SW480 (cell line): ENCODE measurements around the gene DEPDC5.
"Not testable (repeated sequence)": the region's sequence is repeated elsewhere in the genome, so short reads cannot be mapped to it uniquely, and the experiment has no call there.

ENCODE experiments used
- DNase-seq: peaks from one replicate; pipeline ENCODE4 v3.0.0-alpha.2; 2016; ENCODE audit warnings: low spot score

DEPDC5 gene

DNA sequence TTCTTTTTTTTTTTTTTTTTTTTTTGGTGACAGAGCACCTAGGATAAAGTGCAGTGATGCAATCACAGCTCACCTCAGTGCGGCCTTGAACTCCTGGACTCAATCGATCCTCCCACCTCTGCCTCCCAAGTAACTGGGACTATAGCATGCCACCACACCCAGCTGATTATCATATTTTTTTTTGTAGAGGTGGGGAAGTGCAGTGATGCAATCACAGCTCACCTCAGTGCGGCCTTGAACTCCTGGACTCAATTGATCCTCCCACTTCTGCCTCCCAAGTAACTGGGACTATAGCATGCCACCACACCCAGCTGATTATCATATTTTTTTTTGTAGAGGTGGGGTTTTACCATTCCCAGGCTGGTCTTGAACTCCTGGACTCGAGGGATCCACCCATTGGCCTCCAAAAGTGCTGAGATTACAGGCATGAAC is 61.6 kb downstream of the DEPDC5 start:
- DNase-seq = not testable (repeated sequence)

DNA sequence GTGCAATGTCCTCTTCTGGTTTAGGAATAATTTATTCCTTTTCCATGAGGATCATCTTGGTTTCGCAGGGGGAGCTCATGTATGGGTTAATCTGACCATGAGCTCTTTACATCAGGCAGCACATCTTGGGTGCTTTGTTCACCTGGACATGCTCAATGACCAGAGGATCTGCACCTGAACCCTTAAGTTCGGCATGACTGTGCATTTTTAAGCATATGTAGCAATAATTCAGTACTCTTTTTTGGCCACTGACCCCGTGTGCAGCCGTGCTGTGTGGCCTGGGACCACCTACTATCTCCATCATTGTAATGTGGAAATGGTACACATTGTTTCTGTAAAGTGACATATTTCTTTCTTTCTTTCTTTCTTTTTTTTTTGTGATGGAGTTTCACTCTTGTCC is 62.9 kb downstream of the DEPDC5 start:
- no peak for DNase-seq

DNA sequence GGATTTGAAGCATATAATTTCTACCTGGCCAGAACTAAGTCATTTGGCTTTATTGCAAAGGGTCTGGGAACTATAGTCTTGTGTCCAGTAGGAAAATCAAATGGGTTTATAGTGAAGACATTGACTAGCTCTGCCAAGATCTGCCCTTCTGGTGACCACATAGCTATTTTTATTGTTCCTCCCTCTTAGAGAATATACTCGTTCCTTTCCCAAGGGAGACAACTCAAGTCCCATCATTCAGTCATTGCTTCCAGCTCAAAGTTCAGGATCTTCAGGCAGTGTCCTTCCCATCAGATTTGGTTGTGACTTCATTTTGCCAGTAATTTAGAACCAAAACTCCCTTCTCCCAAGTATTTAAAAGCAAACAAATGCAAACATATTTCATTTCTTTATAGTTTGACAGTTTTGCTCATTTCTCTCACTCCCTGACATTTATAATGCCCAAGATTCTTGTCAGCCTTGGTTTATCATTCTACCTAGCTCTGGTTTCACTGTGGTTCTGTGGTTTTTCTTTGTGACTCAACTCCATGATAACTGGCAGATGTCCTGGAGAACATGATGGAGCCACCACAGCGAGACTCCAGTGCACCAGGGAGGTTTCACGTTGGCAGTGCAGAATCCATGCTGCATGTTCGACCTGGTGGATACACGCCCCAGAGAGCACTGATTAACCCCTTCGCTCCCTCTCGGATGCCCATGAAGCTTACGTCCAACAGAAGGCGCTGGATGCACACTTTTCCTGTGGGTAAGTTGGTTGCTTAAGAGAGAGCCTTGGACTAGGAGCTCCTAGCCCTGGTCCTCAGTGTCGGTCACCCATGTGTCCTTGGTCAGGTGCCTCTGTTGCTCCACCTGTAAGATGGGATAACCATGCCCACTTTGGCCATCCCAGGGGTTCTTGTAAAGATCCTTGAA is 64.9 kb downstream of the DEPDC5 start:
- no peak for DNase-seq

DNA sequence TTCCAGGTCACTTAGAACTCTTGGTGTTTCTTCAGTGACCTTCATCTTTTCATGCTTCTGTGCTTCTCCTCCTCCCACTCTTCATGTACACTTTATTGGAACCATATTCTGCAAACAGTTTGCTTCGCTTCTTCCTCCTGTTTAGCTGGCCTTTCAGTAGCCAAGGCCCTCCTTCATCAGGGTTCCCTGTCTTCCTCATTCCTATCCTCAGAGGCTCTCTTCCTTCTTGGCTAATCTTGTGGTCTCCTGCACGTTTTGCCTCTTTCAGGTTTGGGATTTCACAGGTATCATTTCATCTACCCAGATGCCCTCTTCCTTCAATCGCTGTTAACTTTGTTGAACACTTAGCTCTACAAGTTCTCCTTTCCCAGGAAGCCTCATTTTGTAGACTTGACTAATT is 66.8 kb downstream of the DEPDC5 start:
- DNase-seq = no peak

DNA sequence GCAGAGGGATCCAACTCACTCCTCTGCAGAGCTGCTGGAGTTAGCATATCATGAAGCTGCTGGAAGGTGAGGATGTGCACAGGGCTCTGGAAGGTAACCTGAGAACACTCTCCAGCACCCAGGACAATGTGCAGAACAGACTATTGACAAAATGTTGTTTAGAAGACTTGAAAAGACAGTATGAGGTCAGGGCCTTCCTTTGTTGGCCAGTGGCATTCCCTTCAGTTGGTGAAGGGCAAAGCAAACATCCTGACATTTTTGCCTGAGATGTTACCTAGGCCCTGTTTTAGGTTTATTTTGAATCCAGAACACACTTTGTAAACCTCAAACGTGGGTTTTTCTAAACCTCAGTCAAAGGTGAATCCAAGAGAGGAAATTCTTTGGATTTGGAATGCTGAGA is 67.8 kb downstream of the DEPDC5 start:
- DNase-seq = no peak

DNA sequence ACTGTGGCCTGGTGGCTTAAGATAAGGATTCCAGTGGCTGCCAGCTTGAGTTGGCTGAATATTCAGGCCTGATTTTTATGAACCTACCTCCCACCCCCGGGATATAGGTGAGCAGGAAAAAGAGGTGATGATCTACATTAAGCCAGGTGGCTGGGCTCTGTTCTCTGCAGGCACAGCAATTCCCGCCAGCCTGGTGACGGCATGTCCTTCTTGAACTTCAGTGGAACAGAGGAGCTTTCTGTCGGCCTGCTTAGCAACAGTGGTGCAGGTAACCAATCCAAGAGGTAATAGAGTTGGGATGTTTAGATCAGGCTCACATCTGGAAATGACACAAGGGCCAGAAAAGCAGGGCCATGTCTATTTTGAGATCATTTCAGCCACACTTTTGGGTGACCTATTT is 68.7 kb downstream of the DEPDC5 start:
- no peak for DNase-seq

DNA sequence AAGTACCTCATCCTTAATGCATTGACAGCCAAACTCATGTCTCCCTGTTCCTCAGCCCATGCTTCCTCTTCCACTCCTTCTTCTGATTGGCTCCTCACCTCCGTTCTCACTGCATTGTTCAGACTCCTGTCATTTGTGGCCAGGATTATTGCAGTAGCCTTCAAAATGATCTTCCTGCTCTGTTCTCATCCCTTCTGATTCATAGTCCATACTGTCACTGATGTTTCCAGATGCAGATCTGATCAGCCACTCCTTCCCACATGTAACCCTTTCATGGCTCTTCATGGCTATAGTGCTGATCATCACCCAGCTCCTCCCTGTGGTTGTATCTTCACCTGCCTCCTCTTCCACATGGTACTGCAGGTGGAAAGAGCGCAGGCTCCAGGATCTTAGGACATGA is 71.7 kb downstream of the DEPDC5 start:
- DNase-seq = no peak

DNA sequence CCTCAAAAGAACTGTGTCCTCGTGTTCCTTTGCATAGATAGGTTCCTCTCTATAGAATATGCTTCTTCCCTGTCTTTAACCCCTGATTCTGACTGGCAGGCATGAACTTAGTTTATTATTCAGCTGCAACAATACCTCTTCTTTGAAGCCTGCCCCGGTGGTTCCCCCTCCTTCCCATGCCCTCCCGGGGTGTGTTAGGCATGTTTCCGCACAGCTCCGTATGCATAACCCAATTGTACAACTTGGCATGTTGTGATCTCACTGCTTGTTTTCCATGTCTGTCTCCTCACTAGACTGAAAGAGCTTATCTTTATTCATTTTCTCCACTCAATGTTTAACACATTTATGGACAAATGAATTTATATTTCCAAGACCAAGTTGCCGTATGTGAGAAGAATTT is 72.6 kb downstream of the DEPDC5 start:
- DNase-seq = no peak

DNA sequence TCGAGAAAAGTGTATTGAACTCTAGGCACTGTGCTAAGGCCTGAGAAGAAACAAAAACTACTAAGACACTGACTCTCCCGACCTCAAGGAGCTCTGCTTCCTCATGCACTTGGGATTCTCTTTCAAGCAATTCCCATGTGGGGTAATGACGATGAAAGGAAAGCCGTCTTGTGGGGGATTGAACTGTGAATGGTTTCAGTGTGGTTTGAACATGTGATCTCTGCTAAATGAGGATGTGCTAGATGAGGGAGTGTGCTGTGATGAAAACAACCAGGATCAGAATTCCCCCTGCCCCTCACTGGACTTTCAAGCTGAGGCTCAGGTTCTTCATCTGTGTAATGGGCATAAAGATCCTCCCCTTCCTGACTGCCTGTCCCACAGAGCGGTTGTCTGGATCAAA is 74.9 kb downstream of the DEPDC5 start:
- DNase-seq = no peak

DNA sequence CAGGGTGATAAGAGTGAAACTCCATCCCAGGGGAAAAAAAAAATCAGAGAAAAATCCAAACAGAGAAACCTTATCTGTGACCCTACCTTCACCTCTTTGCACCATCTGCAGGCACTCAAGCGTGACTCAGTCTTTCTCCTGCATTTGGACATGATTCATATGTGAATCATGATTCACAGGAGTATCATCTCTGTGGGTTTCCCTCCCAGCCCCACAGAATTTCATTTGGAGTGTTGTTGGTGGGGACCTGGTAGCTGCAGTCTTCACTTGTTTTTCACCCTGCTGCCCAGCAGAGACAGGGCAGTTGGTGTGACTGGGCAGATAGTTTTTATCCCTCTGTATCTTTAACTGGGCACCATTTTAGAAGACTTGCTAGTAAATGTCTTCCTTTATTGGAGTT is 75.7 kb downstream of the DEPDC5 start:
- DNase-seq = peak; percentile 76

DNA sequence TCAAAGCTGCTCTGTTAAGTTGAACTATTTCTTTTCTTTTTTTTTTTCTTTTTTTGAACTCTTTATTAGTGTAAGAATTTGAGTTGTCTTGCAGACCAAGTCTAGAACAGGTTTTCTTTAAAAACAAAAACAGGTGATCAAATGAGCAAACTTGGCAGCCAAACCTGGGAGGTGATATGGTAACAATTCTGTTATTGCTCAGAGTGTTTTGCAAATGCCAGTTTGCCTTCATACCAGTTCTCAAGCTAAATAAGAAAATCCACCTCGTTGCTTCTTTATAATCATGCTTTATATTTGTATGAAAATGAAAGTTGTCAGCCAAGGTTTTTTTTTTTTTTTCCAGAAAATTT is 76.9 kb downstream of the DEPDC5 start:
- DNase-seq = no peak

DNA sequence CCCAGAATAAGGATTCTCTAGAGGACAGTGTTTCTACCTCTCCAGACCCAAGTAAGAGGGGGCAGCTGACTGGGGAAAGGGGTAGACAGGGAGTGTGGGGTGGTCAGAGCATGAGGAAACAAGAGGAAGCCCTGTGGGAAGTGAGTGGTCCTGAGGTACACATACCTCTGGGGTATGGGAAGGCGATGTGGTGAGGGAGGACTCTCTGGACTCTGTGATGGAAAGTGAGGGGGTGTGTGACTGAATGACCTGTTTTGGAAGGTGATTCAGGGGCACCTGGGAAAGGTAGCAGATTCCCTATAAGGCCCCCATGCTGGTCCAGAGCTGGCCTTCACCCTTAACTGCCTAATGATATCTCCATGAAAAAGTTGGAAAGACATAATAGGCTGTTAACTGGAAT is 80.1 kb downstream of the DEPDC5 start:
- no peak for DNase-seq

DNA sequence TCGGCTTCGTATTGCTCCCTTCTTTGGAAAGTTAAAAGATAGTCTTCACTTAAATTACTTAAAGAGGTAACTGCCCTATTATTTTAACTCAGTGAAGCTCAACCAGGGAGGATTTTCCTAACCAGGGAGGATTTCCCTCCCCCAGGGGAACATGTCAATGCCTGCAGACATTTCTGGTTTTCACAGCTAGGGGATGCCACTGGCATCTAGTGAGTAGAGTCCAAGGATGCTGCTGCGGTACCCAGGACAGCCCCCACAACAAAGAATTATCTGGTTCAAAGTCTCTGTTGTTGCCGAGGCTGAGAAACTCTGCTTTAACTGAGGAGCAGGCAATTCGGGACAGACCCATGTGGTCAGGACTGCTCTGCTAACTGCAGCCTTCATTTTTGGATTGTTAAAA is 82.2 kb downstream of the DEPDC5 start:
- DNase-seq = no peak

DNA sequence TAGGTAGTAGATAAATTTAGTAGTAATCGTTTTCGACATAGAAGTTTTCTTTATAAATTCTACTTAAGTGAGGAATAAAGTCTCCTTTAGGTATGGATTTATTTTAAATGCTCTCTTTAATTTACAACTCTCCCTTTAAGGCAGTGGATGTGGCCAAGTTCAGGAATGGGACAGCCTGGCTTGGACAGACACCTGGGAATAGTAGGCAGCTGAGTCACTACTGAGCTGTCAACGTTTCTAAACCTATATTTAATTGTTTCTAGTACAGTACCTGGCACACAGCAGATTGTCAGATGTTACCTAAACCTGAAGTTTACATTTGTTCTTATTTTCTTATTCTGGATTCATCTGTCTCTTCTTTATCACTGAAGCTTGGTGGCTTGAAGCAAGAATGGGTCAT is 85.1 kb downstream of the DEPDC5 start:
- no peak for DNase-seq

DNA sequence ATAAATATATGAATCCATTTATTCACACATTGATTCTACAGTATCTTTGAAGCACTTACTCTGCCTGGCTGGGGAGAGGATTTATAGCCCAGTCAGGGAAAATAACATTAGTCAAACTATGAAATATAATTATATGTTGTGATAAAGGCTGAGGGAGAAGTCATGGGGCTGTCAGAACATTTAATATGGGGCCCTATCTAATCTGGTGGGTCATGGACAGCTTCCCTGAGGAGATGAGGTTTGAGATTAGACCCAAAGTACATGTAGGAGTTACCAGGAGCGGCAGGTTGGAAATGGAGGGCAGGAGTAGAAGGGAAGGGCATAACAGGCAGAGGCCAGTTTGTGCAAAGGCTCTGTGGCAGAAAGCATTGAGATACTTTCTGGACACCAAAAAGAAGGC is 86.2 kb downstream of the DEPDC5 start:
- no peak for DNase-seq

DNA sequence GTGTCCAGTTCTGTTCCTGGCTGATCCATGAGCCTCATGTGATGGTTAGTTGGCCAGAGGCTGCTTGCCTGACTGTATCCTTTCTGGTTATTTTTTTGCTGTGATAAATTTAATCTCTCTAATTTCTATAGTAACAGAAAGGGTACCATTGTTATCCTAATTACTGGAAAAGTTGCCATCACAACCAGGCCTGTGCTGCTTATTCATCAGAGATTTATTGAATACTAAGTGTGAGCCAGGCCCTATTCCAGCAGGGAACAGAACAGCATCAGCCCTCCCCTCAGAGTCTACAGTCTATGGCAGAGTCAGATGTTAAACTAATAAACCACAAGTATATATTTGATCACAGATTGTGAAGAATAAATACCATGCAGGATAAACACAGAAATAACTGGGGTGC is 86.8 kb downstream of the DEPDC5 start:
- DNase-seq = no peak

DNA sequence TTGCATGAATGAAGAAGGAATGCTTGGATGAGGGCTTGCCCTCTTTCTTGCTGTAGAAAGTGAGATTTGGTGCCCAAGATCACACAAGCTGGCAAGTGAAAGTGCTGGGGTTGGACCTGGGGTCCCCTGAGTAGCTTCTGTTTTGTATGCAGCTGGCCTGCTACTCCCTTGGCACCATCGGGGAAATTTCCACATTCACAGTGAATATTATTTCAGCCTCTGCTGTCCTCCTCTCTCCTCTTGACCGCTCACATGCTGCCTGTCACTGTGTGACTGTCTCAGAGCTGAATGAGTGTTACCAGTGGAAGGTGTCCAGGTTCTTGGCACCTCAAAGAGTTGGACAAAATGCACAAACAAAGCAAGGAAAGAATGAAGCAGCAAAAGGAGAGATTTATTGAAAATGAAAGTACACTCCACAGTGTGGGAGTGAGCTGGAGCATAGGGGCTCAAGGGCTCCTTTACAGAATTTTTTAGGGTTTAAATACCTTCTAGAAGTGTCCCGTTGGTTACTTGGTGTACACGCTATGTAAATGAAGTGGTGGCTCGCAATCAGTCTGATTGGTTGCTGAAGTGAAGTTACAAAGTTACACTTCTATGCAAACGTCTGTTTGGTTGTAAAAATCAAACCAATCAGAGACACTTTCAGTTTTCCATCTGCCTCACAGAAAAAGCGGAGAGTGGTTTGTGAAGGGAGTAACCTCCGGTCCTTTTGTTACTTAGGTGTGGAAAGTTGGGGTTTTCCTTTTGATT is 87.4 kb downstream of the DEPDC5 start:
- DNase-seq = no peak

DNA sequence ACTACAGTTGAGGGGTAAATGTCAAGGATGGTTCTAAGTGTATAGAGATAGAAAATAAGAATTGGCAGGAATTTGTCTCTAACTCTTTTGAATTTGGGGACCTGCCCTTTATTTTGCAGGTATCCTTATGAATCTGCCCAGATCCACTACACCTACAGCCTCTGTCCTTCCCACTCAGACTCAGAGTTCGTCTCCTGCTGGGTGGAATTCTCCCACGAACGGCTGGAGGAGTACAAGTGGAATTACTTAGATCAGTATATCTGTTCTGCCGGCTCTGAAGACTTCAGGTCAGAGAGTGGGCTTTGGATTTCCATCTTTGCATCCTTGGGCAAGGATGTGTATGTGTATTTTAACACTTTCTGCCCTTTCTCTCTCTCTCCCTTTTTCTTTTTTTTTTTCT is 89.7 kb downstream of the DEPDC5 start:
- DNase-seq = no peak

DNA sequence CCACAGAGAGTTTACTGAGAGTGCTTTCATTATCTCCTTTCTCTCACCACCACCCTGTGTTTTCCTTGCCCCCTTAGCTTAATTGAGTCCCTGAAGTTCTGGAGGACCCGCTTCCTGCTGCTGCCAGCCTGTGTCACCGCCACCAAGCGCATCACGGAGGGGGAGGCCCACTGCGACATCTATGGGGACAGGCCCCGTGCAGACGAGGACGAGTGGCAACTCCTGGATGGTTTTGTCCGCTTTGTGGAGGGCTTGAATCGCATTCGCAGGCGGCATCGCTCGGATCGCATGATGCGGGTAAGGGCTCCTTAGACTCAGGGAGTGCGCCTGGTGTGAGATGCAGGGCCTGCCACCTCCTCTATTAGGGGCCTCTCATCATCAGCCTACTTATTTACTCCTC is 91.1 kb downstream of the DEPDC5 start:
- DNase-seq = no peak

DNA sequence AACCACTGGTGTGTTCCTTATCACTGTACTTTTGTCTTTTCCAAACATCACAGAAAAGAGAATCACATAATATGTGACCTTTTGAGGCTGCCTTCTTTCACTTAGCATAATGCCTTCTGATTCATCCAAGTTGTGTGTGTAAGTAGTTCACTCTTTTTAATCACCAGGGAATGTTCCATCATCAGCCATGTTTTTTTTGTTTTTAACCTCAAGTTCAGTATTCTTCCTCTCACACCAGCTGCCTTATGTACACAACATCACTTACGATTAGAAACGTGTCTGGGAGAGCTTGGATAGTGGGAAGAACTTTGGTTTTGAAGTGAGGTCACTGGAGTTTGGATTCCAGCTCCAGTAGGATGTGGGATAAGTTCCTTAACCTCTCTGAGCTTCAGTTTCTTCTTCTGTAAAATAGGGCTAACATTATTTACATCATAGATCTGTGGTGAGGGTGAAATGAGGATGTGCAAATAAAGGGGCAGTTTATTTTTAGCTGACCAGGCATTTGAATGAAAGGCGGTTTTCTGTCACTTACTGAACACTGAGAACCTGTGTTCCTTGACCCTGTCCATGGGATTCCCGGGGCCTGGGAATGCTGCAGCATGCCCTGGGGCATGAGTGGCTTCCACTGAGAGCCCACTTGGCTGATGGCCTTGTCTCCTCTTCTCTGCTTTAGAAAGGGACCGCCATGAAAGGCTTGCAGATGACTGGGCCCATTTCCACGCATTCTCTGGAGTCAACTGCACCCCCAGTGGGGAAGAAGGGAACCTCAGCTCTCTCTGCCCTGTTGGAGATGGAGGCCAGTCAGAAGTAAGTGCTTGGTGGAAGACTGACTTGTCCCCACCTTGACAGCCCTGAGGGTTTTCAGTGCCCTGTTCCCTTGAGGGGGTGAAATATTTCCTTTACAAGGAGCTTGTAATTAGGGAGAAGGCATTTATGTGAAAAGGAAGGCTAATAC is 92.6 kb downstream of the DEPDC5 start:
- DNase-seq = no peak

DNA sequence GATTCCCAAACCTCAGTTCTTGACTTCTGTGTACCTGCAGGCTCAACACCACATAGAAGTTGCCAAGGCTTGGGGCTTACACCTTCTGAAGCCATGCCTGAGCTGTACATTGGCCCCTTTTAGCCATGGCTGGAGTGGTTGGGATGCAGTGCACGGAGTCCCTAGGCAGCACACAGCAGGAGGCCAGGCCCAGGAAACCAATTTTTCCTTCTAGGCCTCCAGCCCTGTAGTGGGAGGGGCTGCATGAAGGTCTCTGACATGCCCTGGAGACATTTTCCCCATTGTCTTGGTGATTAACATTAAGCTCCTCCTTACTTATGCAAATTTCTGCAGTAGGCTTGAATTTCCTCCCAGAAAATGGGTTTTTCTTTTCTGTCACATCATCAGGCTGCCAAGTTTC is 94.6 kb downstream of the DEPDC5 start:
- DNase-seq = no peak

DNA sequence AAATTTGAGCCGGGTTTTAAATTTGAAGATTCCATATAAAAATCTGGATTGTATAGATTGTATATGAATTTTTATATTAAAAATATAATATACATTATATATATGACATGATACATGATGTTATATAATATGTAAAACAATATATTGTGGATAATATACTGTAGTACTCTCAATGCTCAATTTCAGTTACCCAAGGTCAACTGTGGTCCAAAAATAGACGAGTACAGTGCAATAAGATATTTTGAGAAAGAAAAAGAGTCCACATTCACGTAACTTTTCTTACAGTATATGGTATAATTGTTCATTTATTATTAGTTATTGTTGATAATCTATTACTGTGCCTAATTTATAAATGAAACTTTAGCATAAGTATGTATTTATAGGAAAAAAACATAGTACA is 96.3 kb downstream of the DEPDC5 start:
- no peak for DNase-seq
